Ovary (tissue), 3 donors: ENCODE measurements around the gene INSIG1.

Source experiments
- CTCF ChIP-seq, 3 donors: fragments of 450-650 bp in 2 of 3; fragments of 200-600 bp in 1 of 3; IDR thresholded peaks; one replicate each; pipeline versions ENCODE4 v1.5.1 to v1.8.0; 2016 to 2022; ENCODE audit warnings: antibody characterized with exemption in 3 of 3, mild to moderate bottlenecking in 1 of 3
- EP300 ChIP-seq: sonication (generic); formaldehyde crosslinking; IDR thresholded peaks from one replicate; pipeline ENCODE4 v1.6.1; 2017; ENCODE audit warnings: antibody characterized with exemption
- POLR2A ChIP-seq: fragments of 450-650 bp; IDR thresholded peaks from one replicate; pipeline ENCODE4 v1.6.1; 2017; ENCODE audit warnings: antibody characterized with exemption, mild to moderate bottlenecking, moderate library complexity
- donor health status: DM: no; HTN: no; CAD: no.

GRCh38 chr7:155279787-155280445 lies 17.8 kb upstream of the INSIG1 start:
- TF ChIP-seq CTCF (IDR thresholded peaks at IDR 0.05), result no peak
- TF ChIP-seq POLR2A, result no peak
- no peak for TF ChIP-seq EP300
